Cerebellar cortex (tissue), 1 donor: ENCODE results near the gene SLC6A11.

ENCODE experiments used
- DNase-seq: peaks from one replicate; pipeline ENCODE4 v3.0.0-alpha.2; 2015; ENCODE audit warnings: low spot score

Gene SLC6A11

GRCh38 chr3:10981031-10981430, 165.0 kb downstream of the SLC6A11 start:
- DNase-seq: no peak

GRCh38 chr3:10981961-10982360, 165.9 kb downstream of the SLC6A11 start:
- DNase-seq: no peak

- no peak for DNase-seq
Observed at GRCh38 chr3:10982782-10983181, 166.8 kb downstream of the SLC6A11 start.

GRCh38 chr3:10983219-10983916, 167.3 kb downstream of the SLC6A11 start:
- DNase-seq: peak; percentile 63

GRCh38 chr3:10984371-10984896, 168.4 kb downstream of the SLC6A11 start:
- no peak for DNase-seq

GRCh38 chr3:10985181-10985580, 169.2 kb downstream of the SLC6A11 start:
- no peak for DNase-seq

GRCh38 chr3:10986592-10986991, 170.6 kb downstream of the SLC6A11 start:
- DNase-seq: no peak

GRCh38 chr3:10988001-10988665, 172.1 kb downstream of the SLC6A11 start:
- no peak for DNase-seq

GRCh38 chr3:10988991-10989484, 173.0 kb downstream of the SLC6A11 start:
- no peak for DNase-seq
